HepG2 (cell line): ENCODE data around the gene WNT10A. TPM values are rescaled to one million over a fixed set of nuclear protein-coding genes. Genes with fewer than 3 reads are reported as not detected.

Source experiments
- CAMTA2 ChIP-seq: sonication (generic); formaldehyde crosslinking; IDR thresholded peaks from 2 replicates; pipeline ENCODE4 v1.4.0; 2020; ENCODE audit warnings: mild to moderate bottlenecking, missing genetic modification reagents, borderline replicate concordance
- CBX2 ChIP-seq, 2 experiments: fragments of 200-600 bp in 1 of 2; sonication (generic); formaldehyde crosslinking in 1 of 2; IDR thresholded peaks; 2 replicates each; pipeline versions ENCODE4 v1.7.0 to v1.8.1; 2018 to 2022; ENCODE audit warnings: low read depth in 2 of 2, low read length in 1 of 2, mild to moderate bottlenecking in 1 of 2, missing genetic modification reagents in 1 of 2
- ISX ChIP-seq: sonication (generic); formaldehyde crosslinking; conservative IDR thresholded peaks from 2 replicates; pipeline ENCODE4 v1.5.0; 2020; ENCODE audit warnings: missing genetic modification reagents
- KLF6 ChIP-seq: IDR thresholded peaks from 2 replicates; pipeline ENCODE4 v1.8.0; 2016; ENCODE audit warnings: missing biosample characterization, missing genetic modification reagents
- MAFG ChIP-seq: sonication (generic); formaldehyde crosslinking; IDR thresholded peaks from 2 replicates; pipeline ENCODE4 v1.5.1; 2020; ENCODE audit warnings: mild to moderate bottlenecking, missing genetic modification reagents
- MYC ChIP-seq: sonication (generic); formaldehyde crosslinking; IDR thresholded peaks from 2 replicates; pipeline ENCODE4 v1.9.0; 2021; ENCODE audit warnings: missing genetic modification reagents, borderline replicate concordance
- PHF20 ChIP-seq: sonication (generic); formaldehyde crosslinking; IDR thresholded peaks from 2 replicates; pipeline ENCODE4 v1.5.0; 2020; ENCODE audit warnings: mild to moderate bottlenecking, missing genetic modification reagents
- SMAD1 ChIP-seq: sonication (generic); formaldehyde crosslinking; IDR thresholded peaks from 2 replicates; pipeline ENCODE4 v1.4.0; 2020; ENCODE audit warnings: missing genetic modification reagents, low read depth, mild to moderate bottlenecking, borderline replicate concordance
- SOX6 ChIP-seq, 2 experiments: fragments of 450-650 bp in 1 of 2; sonication (generic) in 1 of 2; formaldehyde crosslinking in 1 of 2; IDR thresholded peaks; 2 replicates each; pipeline versions ENCODE4 v1.4.0 to v1.6.1; 2017 to 2020; ENCODE audit warnings: antibody characterized with exemption in 1 of 2, mild to moderate bottlenecking in 1 of 2, missing genetic modification reagents in 1 of 2
- TRIM24 ChIP-seq: sonication (generic); formaldehyde crosslinking; IDR thresholded peaks from 2 replicates; pipeline ENCODE4 v1.8.0; 2022; ENCODE audit warnings: mild to moderate bottlenecking, missing genetic modification reagents
- ZBTB8A ChIP-seq: sonication (generic); formaldehyde crosslinking; IDR thresholded peaks from 2 replicates; pipeline ENCODE4 v1.4.0; 2020; ENCODE audit warnings: mild to moderate bottlenecking, low read depth, missing genetic modification reagents, borderline replicate concordance
- ZNF7 ChIP-seq: IDR thresholded peaks from 2 replicates; pipeline ENCODE4 v1.6.1; 2016; ENCODE audit warnings: missing biosample characterization, missing genetic modification reagents
- ZNF891 ChIP-seq: sonication (generic); formaldehyde crosslinking; IDR thresholded peaks from 2 replicates; pipeline ENCODE4 v1.5.0; 2020; ENCODE audit warnings: mild to moderate bottlenecking, missing genetic modification reagents
- polyA plus RNA-seq, 8 experiments: library from polyadenylated mRNA; depleted of rRNA in 3 of 8; stranded (reverse) in 7 of 8; unstranded in 1 of 8; fragments of >200 nt; fragmentation: Illumina TruSeq in 4 of 8; extraction: Trizol in 4 of 8; gene quantifications; 2 replicates each; pipeline versions ENCODE4 v1.2.1 to v1.2.3, GENCODE V29; 2011 to 2016; ENCODE audit warnings: low read depth in 4 of 8, missing spikeins in 1 of 8, mixed read lengths in 1 of 8; ENCODE audit not compliant: insufficient read depth in 1 of 8
- total RNA-seq, 5 experiments: library from RNA; depleted of rRNA; stranded (reverse); fragments of >200 nt; fragmentation: Illumina TruSeq; extraction: Trizol; gene quantifications; 2 replicates each; pipeline ENCODE4 v1.2.3, GENCODE V29; 2016; ENCODE audit warnings: low read depth in 1 of 5
- TF ChIP-seq, protein P1 (sequence below): sonication (generic); formaldehyde crosslinking; IDR thresholded peaks from 2 replicates; pipeline ENCODE4 v1.4.0; 2020; ENCODE audit warnings: missing genetic modification reagents
- TF ChIP-seq, protein P2 (sequence below): sonication (generic); formaldehyde crosslinking; IDR thresholded peaks from 2 replicates; pipeline ENCODE4 v1.5.1; 2020; ENCODE audit warnings: mild to moderate bottlenecking, moderate library complexity, missing genetic modification reagents
- TF ChIP-seq, protein P3 (sequence below), 2 experiments: IDR thresholded peaks; 2 replicates each; pipeline ENCODE4 v1.6.1; 2011 to 2012; ENCODE audit warnings: low read length in 2 of 2, borderline replicate concordance in 1 of 2, low read depth in 1 of 2, mild to moderate bottlenecking in 1 of 2, moderate library complexity in 1 of 2
- TF ChIP-seq, protein P4 (sequence below): sonication (generic); formaldehyde crosslinking; conservative IDR thresholded peaks from 2 replicates; pipeline ENCODE4 v1.4.0; 2020; ENCODE audit warnings: missing genetic modification reagents

WNT10A gene
- total and polyA plus RNA-seq, 2 of the 13 experiments (the other 11 are each of a cell fraction or from before 2014, with no cell fraction given): 0.03 TPM; not detected in 1

DNA sequence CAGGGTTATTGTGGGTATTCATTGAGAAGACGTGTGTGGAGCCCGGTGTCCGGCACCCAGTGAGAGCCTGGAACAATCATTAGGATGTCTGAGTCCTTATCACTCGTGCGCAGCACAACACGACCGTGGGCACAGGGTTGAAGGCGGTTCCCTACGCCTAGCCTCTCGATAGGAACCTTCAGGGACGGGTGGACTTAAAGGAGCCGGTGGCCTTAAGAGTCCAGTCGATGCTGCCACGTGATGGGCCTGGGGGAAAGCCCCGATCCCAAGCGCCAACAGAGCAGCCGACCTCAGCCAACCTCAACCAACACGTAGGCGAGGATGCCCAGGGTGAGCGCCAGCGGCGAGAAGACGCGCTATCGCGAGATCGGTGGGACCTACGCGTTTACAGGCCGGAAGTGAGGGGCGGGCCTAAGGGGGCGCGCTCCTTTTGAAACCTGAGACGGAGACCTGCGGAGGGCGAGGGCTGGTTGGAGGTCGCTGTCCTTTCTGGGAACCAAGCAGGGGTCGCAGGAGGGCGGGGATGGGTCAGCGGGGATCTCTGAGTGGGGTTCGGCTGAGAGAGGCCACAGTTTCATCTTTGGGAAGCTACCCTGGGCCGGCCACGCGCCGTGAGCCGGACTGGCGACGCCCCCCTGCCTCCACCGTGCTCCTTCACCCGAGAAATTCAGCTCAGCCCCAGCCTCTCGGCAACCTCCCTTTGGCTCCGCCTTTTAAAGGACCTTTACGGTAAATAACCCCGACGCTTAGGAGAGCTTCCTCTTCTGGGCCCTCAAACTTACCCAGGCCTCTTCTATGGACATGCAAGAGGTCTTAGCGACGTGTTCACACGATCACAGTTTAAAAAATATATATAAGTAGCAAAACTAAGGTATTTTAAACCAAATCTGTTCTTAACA is 28.3 kb downstream of the WNT10A start (continued):
- TF ChIP-seq, protein P1, sequence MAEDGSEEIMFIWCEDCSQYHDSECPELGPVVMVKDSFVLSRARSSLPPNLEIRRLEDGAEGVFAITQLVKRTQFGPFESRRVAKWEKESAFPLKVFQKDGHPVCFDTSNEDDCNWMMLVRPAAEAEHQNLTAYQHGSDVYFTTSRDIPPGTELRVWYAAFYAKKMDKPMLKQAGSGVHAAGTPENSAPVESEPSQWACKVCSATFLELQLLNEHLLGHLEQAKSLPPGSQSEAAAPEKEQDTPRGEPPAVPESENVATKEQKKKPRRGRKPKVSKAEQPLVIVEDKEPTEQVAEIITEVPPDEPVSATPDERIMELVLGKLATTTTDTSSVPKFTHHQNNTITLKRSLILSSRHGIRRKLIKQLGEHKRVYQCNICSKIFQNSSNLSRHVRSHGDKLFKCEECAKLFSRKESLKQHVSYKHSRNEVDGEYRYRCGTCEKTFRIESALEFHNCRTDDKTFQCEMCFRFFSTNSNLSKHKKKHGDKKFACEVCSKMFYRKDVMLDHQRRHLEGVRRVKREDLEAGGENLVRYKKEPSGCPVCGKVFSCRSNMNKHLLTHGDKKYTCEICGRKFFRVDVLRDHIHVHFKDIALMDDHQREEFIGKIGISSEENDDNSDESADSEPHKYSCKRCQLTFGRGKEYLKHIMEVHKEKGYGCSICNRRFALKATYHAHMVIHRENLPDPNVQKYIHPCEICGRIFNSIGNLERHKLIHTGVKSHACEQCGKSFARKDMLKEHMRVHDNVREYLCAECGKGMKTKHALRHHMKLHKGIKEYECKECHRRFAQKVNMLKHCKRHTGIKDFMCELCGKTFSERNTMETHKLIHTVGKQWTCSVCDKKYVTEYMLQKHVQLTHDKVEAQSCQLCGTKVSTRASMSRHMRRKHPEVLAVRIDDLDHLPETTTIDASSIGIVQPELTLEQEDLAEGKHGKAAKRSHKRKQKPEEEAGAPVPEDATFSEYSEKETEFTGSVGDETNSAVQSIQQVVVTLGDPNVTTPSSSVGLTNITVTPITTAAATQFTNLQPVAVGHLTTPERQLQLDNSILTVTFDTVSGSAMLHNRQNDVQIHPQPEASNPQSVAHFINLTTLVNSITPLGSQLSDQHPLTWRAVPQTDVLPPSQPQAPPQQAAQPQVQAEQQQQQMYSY (CRISPR knock-in tag): 0 out of 2 replicates have a peak, but pooled peaks have one; percentile 14
- TF ChIP-seq, protein P2, sequence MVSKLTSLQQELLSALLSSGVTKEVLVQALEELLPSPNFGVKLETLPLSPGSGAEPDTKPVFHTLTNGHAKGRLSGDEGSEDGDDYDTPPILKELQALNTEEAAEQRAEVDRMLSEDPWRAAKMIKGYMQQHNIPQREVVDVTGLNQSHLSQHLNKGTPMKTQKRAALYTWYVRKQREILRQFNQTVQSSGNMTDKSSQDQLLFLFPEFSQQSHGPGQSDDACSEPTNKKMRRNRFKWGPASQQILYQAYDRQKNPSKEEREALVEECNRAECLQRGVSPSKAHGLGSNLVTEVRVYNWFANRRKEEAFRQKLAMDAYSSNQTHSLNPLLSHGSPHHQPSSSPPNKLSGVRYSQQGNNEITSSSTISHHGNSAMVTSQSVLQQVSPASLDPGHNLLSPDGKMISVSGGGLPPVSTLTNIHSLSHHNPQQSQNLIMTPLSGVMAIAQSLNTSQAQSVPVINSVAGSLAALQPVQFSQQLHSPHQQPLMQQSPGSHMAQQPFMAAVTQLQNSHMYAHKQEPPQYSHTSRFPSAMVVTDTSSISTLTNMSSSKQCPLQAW (CRISPR knock-in tag): peak; percentile 70; the same call in 1 of the 2 replicates
- peak; percentile 93; the same call in 1 of the 2 replicates for TF ChIP-seq SMAD1 (CRISPR knock-in tag)
- TF ChIP-seq, protein P3, sequence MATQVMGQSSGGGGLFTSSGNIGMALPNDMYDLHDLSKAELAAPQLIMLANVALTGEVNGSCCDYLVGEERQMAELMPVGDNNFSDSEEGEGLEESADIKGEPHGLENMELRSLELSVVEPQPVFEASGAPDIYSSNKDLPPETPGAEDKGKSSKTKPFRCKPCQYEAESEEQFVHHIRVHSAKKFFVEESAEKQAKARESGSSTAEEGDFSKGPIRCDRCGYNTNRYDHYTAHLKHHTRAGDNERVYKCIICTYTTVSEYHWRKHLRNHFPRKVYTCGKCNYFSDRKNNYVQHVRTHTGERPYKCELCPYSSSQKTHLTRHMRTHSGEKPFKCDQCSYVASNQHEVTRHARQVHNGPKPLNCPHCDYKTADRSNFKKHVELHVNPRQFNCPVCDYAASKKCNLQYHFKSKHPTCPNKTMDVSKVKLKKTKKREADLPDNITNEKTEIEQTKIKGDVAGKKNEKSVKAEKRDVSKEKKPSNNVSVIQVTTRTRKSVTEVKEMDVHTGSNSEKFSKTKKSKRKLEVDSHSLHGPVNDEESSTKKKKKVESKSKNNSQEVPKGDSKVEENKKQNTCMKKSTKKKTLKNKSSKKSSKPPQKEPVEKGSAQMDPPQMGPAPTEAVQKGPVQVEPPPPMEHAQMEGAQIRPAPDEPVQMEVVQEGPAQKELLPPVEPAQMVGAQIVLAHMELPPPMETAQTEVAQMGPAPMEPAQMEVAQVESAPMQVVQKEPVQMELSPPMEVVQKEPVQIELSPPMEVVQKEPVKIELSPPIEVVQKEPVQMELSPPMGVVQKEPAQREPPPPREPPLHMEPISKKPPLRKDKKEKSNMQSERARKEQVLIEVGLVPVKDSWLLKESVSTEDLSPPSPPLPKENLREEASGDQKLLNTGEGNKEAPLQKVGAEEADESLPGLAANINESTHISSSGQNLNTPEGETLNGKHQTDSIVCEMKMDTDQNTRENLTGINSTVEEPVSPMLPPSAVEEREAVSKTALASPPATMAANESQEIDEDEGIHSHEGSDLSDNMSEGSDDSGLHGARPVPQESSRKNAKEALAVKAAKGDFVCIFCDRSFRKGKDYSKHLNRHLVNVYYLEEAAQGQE (IDR thresholded peaks at IDR 0.05; ENCODE audit: borderline replicate concordance in 1 of 2, low read depth in 1 of 2, low read length in 2 of 2): peak in 1 of 2 experiments; percentile 54; a peak in 1 of 4 replicates
- peak; percentile 83 for TF ChIP-seq ZBTB8A
- no peak for TF ChIP-seq ZNF7 (CRISPR knock-in tag)
- peak; percentile 91; the same call in 1 of the 2 replicates for TF ChIP-seq KLF6 (CRISPR knock-in tag)
- TF ChIP-seq TRIM24 (CRISPR knock-in tag): no peak
- no peak for TF ChIP-seq CBX2 (IDR thresholded peaks at IDR 0.05; ENCODE audit: low read depth, low read length)
- TF ChIP-seq CBX2 (CRISPR knock-in tag; IDR thresholded peaks at IDR 0.05; ENCODE audit: low read depth): peak; percentile 91
- TF ChIP-seq MYC (CRISPR knock-in tag): peak; percentile 86
- no peak for TF ChIP-seq ISX (CRISPR knock-in tag)
- peak; percentile 77 for TF ChIP-seq ZNF891
- peak; percentile 87 for TF ChIP-seq PHF20
- TF ChIP-seq SOX6 (IDR thresholded peaks at IDR 0.05): no peak
- TF ChIP-seq SOX6 (CRISPR knock-in tag; IDR thresholded peaks at IDR 0.05): peak; percentile 84
- peak; percentile 98 for TF ChIP-seq CAMTA2 (CRISPR knock-in tag)
- TF ChIP-seq MAFG (CRISPR knock-in tag): no peak
- TF ChIP-seq, protein P4, sequence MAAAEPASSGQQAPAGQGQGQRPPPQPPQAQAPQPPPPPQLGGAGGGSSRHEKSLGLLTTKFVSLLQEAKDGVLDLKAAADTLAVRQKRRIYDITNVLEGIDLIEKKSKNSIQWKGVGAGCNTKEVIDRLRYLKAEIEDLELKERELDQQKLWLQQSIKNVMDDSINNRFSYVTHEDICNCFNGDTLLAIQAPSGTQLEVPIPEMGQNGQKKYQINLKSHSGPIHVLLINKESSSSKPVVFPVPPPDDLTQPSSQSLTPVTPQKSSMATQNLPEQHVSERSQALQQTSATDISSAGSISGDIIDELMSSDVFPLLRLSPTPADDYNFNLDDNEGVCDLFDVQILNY: peak; percentile 100
